GM18505 (cell line): Measurements from ENCODE around the gene LIMK2.
"Not testable (repeated sequence)": the region's sequence is repeated elsewhere in the genome, so short reads cannot be mapped to it uniquely, and the experiment has no call there.

Experiments used
- ATAC-seq: cut with Tn5 transposase; IDR thresholded peaks from one replicate; pipeline ENCODE4 v1.9.1; 2021; ENCODE audit not compliant: unreplicated experiment
- POLR2A ChIP-seq: IDR thresholded peaks from 4 replicates; pipeline ENCODE4 v1.6.1; 2011; ENCODE audit warnings: borderline replicate concordance; ENCODE audit not compliant: insufficient read depth, insufficient read length; ENCODE audit errors: extremely low read depth

LIMK2 gene

GRCh38 chr22:31223786-31224191, 11.7 kb downstream of the LIMK2 start:
- TF ChIP-seq POLR2A: no peak
- ATAC-seq: no peak

DNA sequence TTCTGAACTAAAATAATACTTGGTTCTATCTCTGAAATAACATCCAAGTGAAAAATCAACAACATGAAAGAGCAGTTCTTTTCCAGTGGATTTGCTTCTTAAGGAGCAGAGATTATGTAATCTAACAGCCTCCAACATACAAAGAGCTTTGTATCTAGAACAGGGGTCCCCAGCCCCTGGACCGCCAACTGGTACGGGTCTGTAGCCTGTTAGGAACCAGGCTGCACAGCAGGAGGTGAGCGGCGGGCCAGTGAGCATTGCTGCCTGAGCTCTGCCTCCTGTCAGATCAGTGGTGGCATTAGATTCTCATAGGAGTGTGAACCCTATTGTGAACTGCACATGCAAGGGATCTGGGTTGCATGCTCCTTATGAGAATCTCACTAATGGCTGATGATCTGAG, 12.6 kb downstream of the LIMK2 start:
- ATAC-seq: not testable (repeated sequence)

GRCh38 chr22:31227186-31227585, 15.1 kb downstream of the LIMK2 start:
- ATAC-seq: no peak
- TF ChIP-seq POLR2A: no peak

DNA sequence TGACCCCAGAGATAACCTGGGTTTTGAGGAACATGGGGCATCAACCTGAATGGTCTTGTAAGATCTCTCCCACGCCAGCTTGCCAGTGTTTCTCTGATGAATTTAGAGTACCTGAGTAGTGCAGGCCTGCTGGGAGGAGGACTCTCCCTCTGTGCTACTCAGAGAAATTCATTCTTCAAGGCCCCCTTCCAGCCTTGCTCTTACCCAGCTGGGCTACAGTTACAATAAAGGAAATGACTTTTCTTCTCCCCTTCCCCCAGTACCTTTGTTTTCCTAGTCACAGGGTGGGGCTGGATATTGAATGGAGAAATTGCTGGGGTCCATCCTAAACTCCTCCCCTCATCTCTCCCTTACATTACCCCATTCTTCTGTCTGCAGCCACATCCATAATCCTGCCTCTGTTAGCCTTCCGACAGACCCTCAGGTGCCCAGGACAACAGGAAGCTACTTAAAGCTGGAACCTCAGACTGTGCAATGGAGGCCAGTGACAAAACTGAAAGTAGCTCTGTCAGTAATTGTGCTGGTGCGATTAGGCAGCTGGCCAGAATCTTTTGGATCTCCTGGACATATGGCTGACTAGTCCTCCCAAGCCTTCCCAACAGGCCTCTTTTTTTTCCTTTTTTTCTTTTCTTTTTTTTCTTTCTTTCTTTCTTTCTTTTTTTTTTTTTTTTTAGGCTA, 17.4 kb downstream of the LIMK2 start:
- no peak for TF ChIP-seq POLR2A
- ATAC-seq: no peak

- no peak for ATAC-seq
- TF ChIP-seq POLR2A: no peak
Measured at GRCh38 chr22:31230155-31230870, 18.2 kb downstream of the LIMK2 start.

GRCh38 chr22:31230871-31231621, 18.9 kb downstream of the LIMK2 start:
- TF ChIP-seq POLR2A: no peak
- no peak for ATAC-seq

DNA sequence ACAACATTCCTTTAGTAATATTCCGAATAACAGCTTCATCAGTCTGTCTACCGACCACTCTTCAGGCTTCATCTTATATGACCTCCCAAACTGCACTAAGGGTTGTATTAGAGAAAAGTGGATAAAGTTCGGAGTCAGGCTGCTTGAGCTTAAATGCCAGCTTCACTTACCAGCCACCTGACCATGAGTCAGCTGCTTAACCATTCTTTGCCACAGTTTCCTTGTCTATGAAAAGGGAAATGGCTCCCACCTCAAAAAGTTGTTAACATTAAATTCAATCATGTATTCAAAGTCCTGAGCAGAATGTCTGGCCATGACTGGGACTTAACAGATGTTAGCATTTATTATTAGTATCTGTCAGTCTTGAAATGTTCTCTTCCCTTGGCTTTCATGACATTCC, 20.9 kb downstream of the LIMK2 start:
- no peak for ATAC-seq
- TF ChIP-seq POLR2A: no peak

DNA sequence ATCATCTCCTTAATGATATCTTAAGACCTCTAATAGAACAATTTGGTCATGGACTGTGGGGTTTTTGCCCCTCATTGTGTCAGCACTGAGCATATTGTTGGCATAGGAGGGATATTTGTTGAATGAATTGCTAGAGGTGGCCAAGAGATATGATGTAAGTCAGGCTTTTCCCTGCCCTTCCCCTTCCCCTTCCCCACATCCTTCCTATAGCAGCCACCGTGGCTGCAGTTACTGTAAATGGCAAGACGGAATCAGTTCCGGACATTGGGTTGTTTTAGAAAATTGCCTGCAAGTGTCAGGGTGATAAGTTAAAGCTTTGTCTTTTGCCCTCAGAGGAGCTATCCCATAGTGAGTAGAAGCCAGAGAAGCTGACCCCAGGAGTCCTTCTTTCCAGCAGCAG, 23.0 kb downstream of the LIMK2 start:
- ATAC-seq: no peak
- TF ChIP-seq POLR2A: no peak

- not testable (repeated sequence) for ATAC-seq
Measured at GRCh38 chr22:31236044-31236443, 23.9 kb downstream of the LIMK2 start.

GRCh38 chr22:31238057-31238456, 26.0 kb downstream of the LIMK2 start:
- TF ChIP-seq POLR2A: no peak
- ATAC-seq: no peak

- no peak for TF ChIP-seq POLR2A
- ATAC-seq: no peak
Measured at GRCh38 chr22:31239771-31240370, 27.8 kb downstream of the LIMK2 start.

DNA sequence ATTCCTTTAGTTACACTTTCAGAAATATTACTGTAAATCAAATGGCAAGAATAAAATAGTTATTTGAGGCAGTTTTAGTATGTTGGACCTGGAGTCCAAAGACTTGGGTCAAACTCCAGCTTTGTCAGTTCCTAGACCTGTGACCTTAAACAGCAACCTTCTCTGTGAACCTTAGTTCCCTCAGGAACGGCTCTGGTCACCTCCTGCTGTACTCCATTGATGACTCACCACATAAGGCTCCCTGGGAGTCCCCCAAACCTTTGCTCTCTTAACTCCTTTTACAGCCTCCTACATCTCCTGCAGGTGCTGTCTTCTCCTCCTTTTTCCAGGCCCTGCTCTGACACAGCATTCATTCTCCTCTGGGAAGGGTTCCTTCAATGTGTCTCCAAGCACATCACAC, 29.1 kb downstream of the LIMK2 start:
- no peak for TF ChIP-seq POLR2A
- ATAC-seq: no peak

DNA sequence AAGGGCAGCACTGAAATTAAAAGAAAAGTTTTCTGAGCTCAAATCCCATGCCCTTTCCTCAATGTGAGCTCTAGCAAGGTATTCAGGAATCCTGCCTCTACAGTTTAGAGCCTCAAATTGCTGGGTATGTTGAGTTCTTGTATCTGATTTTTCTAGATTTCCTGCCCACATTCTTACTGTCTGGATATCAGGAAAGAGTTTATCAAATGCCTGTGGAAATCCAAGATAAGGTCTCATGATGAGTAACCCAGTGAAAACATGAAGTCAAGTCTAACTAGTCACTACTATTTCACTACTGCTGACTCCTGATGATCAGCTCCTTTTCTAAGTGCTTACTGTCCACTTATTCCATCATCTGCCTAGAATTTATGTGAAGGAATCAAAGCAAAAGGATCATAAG, 29.8 kb downstream of the LIMK2 start:
- ATAC-seq: no peak
- TF ChIP-seq POLR2A: no peak
